Subcutaneous abdominal adipose tissue (tissue), 5 donors: ENCODE measurements around the gene GALNT7.

Experiments
- H3K27ac ChIP-seq: one replicate; pipeline ENCODE4 v1.7.0; 2013; ENCODE audit warnings: low read depth, mild to moderate bottlenecking, inconsistent platforms, low read length, moderate library complexity
- H3K27me3 ChIP-seq, 5 donors: one replicate each; pipeline ENCODE4 v1.7.0; 2013; ENCODE audit warnings: low read length in 5 of 5, inconsistent platforms in 1 of 5; ENCODE audit not compliant: control insufficient read depth in 5 of 5, insufficient read depth in 4 of 5
- H3K36me3 ChIP-seq, 5 donors: one replicate each; pipeline ENCODE4 v1.7.0; 2013; ENCODE audit warnings: low read length in 5 of 5; ENCODE audit not compliant: control insufficient read depth in 5 of 5, insufficient read depth in 5 of 5
- H3K4me1 ChIP-seq, 5 donors: one replicate each; pipeline ENCODE4 v1.7.0; 2013; ENCODE audit warnings: low read length in 5 of 5, mild to moderate bottlenecking in 3 of 5, moderate library complexity in 1 of 5; ENCODE audit not compliant: control insufficient read depth in 5 of 5, insufficient read depth in 5 of 5
- H3K4me3 ChIP-seq, 5 donors: one replicate each; pipeline ENCODE4 v1.7.0; 2013; ENCODE audit warnings: low read length in 5 of 5, low read depth in 1 of 5
- H3K9ac ChIP-seq, 5 donors: one replicate each; pipeline ENCODE4 v1.7.0; 2013; ENCODE audit warnings: low read length in 5 of 5, mild to moderate bottlenecking in 4 of 5, moderate library complexity in 3 of 5
- H3K9me3 ChIP-seq, 5 donors: one replicate each; pipeline ENCODE4 v1.7.0; 2013; ENCODE audit warnings: low read length in 5 of 5; ENCODE audit not compliant: control insufficient read depth in 5 of 5
- donor health status: healthy.
- donor health status: healthy.
- donor health status: healthy.
- donor health status: healthy.
- donor health status: healthy.

The GALNT7 gene

GRCh38 chr4:173307778-173308177 is 139.2 kb downstream of the GALNT7 start:
- Histone ChIP-seq H3K9ac (no peak overlapping the region), H3K9me3 (no peaks in the 10 kb centered on the region), H3K4me3 (no peak overlapping the region), H3K4me1 (peaks cover 0 to 3% (median 0%) of the 10 kb centered on the region in 5 donors), H3K27me3 (no peaks in the 10 kb centered on the region), H3K36me3 (peaks cover 0 to 4% (median 0%) of the 10 kb centered on the region in 5 donors), H3K27ac (no peak overlapping the region)

DNA sequence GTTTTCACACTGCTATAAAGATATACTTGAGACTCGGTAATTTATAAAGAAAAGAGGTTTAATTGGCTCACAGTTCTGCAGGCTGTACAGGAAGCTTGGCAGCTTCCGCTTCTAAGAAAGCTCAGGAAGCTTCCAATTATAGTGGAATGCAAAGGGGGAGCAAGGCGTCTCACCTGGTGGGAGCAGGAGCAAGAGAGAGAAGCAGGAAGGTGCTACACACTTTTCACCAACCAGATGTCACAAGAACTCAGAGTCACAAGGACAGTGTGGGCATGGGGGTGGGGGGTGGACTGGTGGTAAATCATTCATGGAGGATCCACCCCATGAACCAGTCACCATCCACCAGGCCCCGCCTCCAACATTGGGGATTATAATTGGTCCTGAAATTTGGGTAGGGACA is 142.8 kb downstream of the GALNT7 start:
- Histone ChIP-seq H3K36me3 (peaks cover 5 to 25% (median 10%) of the 10 kb centered on the region in 5 donors), H3K9me3 (no peaks in the 10 kb centered on the region), H3K27ac (no peak overlapping the region), H3K4me3 (no peak overlapping the region), H3K9ac (no peak overlapping the region), H3K4me1 (peaks cover 0 to 3% (median 0%) of the 10 kb centered on the region in 5 donors), H3K27me3 (no peaks in the 10 kb centered on the region)

DNA sequence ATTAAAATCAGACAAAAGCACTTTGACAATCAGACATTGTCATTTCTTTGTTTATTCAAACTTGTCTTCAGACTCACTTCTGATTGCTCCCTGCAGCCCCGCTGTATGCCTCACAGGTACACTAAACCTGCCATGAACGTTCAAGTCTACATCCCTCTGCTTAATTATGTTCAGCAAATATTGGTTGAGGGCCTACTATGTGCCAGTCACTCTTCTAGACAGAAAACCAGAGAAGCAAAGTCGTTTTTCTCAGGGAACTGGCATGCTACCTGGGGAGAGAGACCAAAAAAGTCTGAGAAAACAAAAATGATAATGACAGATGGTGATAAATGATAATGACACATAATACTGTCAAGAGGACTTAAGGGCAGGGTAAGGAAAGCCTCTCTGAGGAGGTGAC is 146.1 kb downstream of the GALNT7 start:
- H3K4me1 ChIP-seq: peaks cover 0 to 7% (median 0%) of the 10 kb centered on the region in 5 donors
- H3K36me3 ChIP-seq: peaks cover 5 to 25% (median 10%) of the 10 kb centered on the region in 5 donors
- no peak overlapping the region for H3K4me3 ChIP-seq
- no peaks in the 10 kb centered on the region for H3K27me3 ChIP-seq
- H3K27ac ChIP-seq: no peak overlapping the region
- no peak overlapping the region for H3K9ac ChIP-seq
- no peaks in the 10 kb centered on the region for H3K9me3 ChIP-seq

DNA sequence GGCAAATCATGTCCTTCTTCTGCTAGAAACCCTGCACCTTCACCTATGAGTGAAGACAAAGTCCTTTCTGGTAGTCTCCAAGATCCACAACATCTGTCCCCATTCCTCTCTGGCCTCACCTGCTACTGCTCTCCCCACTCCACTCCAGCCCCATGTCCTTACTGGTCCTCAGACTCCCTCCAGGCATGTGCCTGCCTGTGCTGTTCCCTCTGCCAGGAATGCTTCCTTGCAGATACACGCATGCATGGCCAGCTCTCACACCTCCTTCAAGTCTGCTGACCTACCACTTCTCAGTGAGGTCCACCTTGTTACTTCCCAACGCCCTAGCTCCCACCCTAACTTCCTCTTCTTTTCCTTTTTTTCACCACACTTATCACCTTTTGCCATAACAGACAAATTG is 147.4 kb downstream of the GALNT7 start:
- Histone ChIP-seq H3K27ac (no peak overlapping the region), H3K9me3 (no peaks in the 10 kb centered on the region), H3K4me1 (peaks cover 0 to 6% (median 0%) of the 10 kb centered on the region in 5 donors), H3K27me3 (no peaks in the 10 kb centered on the region), H3K36me3 (peaks cover 5 to 29% (median 10%) of the 10 kb centered on the region in 5 donors), H3K9ac (no peak overlapping the region), H3K4me3 (no peak overlapping the region)

- peaks cover 5 to 35% (median 10%) of the 10 kb centered on the region in 5 donors for H3K36me3 ChIP-seq
- no peaks in the 10 kb centered on the region for H3K9me3 ChIP-seq
- H3K27ac ChIP-seq: no peak overlapping the region
- no peak overlapping the region for H3K9ac ChIP-seq
- no peaks in the 10 kb centered on the region for H3K27me3 ChIP-seq
- peaks cover 0 to 4% (median 0%) of the 10 kb centered on the region in 5 donors for H3K4me1 ChIP-seq
- H3K4me3 ChIP-seq: no peak overlapping the region
Observed at GRCh38 chr4:173317004-173317403, 148.4 kb downstream of the GALNT7 start.

GRCh38 chr4:173318240-173318639 is 149.6 kb downstream of the GALNT7 start:
- H3K4me3 ChIP-seq: no peak overlapping the region
- H3K27me3 ChIP-seq: no peaks in the 10 kb centered on the region
- peaks cover 0 to 4% (median 0%) of the 10 kb centered on the region in 5 donors for H3K4me1 ChIP-seq
- no peak overlapping the region for H3K9ac ChIP-seq
- no peaks in the 10 kb centered on the region for H3K9me3 ChIP-seq
- no peak overlapping the region for H3K27ac ChIP-seq
- H3K36me3 ChIP-seq: peaks cover 10 to 35% (median 13%) of the 10 kb centered on the region in 5 donors

- Histone ChIP-seq H3K9me3 (no peaks in the 10 kb centered on the region), H3K27ac (no peak overlapping the region), H3K4me3 (no peak overlapping the region), H3K36me3 (peaks cover 10 to 35% (median 13%) of the 10 kb centered on the region in 5 donors), H3K27me3 (no peaks in the 10 kb centered on the region), H3K4me1 (peaks cover 0 to 4% (median 0%) of the 10 kb centered on the region in 5 donors), H3K9ac (no peak overlapping the region)
Observed at GRCh38 chr4:173318648-173319211, 150.1 kb downstream of the GALNT7 start.

DNA sequence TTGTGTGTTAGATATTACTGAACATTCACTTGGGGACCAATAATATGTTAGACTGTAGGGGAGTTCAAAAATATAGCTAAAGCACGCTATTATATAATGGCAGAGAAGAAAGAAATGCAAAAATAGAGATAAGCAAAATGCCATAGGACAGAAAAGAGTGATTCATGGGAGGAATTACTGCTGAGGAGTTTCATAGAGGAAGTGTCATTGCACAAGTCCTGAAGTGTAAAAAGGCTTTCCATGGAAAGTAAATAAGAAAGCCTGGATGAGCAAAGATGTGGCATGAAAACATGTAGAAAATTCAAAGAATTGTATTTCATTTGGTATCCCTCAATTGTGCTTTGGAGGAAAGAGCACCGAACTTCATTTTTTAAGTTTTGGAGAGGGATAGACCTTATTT is 151.1 kb downstream of the GALNT7 start:
- peaks cover 10 to 26% (median 12%) of the 10 kb centered on the region in 5 donors for H3K36me3 ChIP-seq
- no peak overlapping the region for H3K4me3 ChIP-seq
- H3K9me3 ChIP-seq: no peaks in the 10 kb centered on the region
- H3K4me1 ChIP-seq: peaks cover 0 to 4% (median 0%) of the 10 kb centered on the region in 5 donors
- no peak overlapping the region for H3K9ac ChIP-seq
- no peak overlapping the region for H3K27ac ChIP-seq
- H3K27me3 ChIP-seq: no peaks in the 10 kb centered on the region

GRCh38 chr4:173325007-173325736 is 156.6 kb downstream of the GALNT7 start:
- no peaks in the 10 kb centered on the region for H3K27me3 ChIP-seq
- no peak overlapping the region for H3K27ac ChIP-seq
- H3K9me3 ChIP-seq: no peaks in the 10 kb centered on the region
- H3K9ac ChIP-seq: no peak overlapping the region
- H3K36me3 ChIP-seq: peaks cover 20 to 27% (median 26%) of the 10 kb centered on the region in 5 donors
- H3K4me3 ChIP-seq: no peak overlapping the region
- H3K4me1 ChIP-seq: no peaks in the 10 kb centered on the region

DNA sequence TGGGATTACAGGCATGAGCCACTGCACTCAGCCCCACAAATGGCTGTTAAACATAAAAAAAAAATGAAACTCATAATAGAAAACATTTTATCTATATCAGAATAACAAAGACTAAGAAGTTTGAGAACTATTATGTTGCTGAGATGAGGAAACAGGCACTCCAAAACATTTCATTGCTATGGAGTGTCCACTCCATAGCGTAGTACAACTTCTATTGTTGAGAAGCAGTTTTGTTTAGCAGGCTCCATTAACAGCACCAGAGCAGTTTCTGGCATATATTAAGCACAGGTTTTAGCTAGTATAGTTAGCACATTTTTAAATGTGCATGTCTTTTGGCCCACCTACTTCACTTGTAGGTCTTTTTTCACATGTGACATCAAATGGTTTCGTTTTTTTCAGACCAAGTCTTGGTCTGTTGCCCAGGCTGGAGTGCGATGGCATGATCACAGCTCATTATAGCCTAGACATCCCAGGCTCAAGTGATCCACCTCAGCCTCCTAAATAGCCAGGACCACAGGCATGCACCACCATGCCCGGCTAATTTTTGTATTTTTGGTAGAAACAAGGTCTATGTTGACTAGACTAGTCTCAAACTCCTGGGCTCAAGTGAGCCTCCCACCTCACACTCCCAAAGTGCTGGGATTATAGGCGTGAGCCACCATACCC is 159.8 kb downstream of the GALNT7 start:
- Histone ChIP-seq H3K27ac (no peak overlapping the region), H3K36me3 (peaks cover 23 to 37% (median 23%) of the 10 kb centered on the region in 5 donors), H3K4me3 (no peak overlapping the region), H3K27me3 (no peaks in the 10 kb centered on the region), H3K9ac (no peak overlapping the region), H3K4me1 (peaks cover 0 to 20% (median 17%) of the 10 kb centered on the region in 5 donors), H3K9me3 (no peaks in the 10 kb centered on the region)
